T47D (cell line): Measurements from ENCODE around the gene PJA1.

ENCODE experiments used
- DNase-seq, 2 experiments: peaks; one replicate each; pipeline versions ENCODE4 v3.0.0 to v3.0.0-alpha.2; 2011 to 2012; ENCODE audit warnings: low read depth in 1 of 2, low spot score in 1 of 2
- JUND ChIP-seq: IDR thresholded peaks from 2 replicates; pipeline ENCODE4 v1.6.1; 2012; ENCODE audit warnings: low read depth
- in situ Hi-C: cut with HindIII; loops from 2 replicates; pipeline ENCODE4 v1.10.0; 2016; ENCODE audit warnings: low sequenced_read_pairs, low pct_unique_long_range_greater_than_20kb

PJA1 gene

GRCh38 chrX:69133921-69134542, 31.2 kb downstream of the PJA1 start:
- TF ChIP-seq JUND: no peak
- peak; percentile 35 to 64 for DNase-seq
- in situ Hi-C loops: no loop called here

DNA sequence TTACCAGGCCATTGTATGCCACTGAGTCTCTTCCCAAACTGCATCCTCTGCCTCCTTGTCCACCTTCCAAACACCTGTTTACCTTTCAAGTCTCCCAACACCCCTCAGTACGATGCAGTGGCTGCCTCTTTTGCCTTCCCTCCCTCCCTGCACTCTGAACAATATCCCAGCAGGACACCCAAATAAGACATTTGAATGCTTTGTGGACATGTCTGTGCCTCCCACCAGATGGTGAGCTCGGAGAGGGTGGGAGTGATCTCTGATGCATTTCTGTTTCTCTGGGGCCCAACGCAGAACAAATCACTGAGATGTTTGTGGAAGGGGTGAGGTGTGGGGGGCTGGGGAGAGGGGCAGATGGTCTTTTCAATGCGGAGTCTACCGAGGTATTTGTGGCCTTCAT, 33.4 kb downstream of the PJA1 start:
- in situ Hi-C loops: no loop called here
- TF ChIP-seq JUND: no peak
- DNase-seq: no peak

GRCh38 chrX:69130439-69130838, 34.8 kb downstream of the PJA1 start:
- TF ChIP-seq JUND: no peak
- DNase-seq: no peak
- in situ Hi-C loops: no loop called here

GRCh38 chrX:69128588-69128987, 36.7 kb downstream of the PJA1 start:
- in situ Hi-C loops: no loop called here
- TF ChIP-seq JUND: no peak
- DNase-seq: no peak

- no peak for TF ChIP-seq JUND
- in situ Hi-C loops: no loop called here
- DNase-seq: no peak
Measured at GRCh38 chrX:69127466-69127865, 37.8 kb downstream of the PJA1 start.

DNA sequence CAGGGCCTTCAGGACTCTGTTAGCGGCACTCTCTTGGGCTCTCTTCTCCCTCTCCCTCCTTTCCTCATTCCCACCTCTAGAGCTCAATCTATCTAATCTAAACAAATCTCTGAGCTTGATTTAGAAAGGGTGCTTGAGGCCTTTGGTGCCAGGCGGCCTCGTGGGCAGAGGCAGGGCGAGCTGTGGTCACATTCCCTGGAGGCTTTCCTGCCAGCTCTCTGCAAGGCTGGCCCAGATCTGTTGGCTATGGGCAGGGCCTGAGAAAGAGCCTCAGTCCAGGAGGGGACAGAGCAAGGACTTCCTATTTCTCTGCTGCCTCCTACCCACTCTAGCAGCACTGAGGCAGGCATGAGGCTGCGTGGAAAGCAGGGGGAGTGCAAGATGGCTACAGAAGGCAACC, 38.6 kb downstream of the PJA1 start:
- TF ChIP-seq JUND: no peak
- in situ Hi-C loops: no loop called here
- DNase-seq: no peak

- no peak for TF ChIP-seq JUND
- in situ Hi-C loops: no loop called here
- no peak for DNase-seq
Measured at GRCh38 chrX:69125094-69125493, 40.2 kb downstream of the PJA1 start.

GRCh38 chrX:69124108-69124507, 41.1 kb downstream of the PJA1 start:
- no peak for TF ChIP-seq JUND
- no peak for DNase-seq

DNA sequence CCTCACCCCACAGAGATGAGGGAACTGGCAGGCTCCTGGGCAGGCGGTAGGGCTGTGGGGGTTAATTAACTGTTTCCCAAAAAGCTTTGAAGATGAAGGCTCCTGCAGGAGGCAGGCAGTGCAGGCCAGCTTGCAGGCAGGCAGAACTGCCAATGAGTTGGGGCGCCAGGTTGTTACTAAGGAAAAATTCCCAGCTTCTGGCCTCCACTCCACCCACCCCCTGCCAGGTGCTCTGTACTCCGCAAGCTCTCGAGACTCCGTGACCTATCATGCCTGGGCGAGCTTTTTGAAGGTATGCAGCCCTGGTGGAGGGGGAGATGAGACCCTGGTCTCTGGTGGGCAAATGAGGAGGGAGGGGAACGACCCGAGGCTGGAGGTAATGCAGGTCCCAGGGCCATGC, 41.8 kb downstream of the PJA1 start:
- no peak for TF ChIP-seq JUND
- in situ Hi-C loops: no loop called here

More at GRCh38 chrX:69124108-69124507, 41.1 kb downstream of the PJA1 start:
- in situ Hi-C loops: no loop called here

DNA sequence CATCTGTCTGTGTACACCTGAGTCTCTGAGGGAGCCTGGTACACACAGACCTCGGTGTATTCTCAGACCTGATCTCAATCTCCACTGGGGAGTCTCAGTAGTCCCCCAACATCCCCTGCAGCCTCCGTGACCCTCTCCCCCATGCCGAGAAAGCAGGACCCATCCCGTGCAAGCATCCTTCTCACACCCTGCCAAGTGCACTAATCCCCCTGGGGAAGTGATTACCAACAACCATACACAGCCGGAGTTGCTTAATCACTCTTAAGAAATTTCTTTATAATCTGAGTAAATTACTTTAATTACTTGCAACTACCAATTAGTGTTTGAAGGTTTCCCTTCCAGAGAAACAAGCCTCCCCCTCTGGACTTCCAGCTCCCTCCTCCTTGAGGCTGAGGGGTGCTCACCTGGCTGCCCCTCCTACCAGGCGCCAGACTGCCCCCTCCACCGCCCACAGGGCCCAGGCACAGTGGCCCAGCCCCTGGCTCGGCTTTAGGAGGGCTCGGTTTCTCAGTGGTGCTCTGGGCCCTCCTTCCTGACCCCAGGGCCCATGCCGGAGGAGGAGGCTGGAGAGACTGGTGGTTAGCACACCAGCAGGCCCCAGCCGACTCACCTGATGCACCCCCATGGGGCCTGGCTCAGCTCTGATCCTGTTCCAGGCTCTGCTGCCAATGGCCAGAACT, 43.8 kb downstream of the PJA1 start:
- DNase-seq: no peak
- no peak for TF ChIP-seq JUND
- in situ Hi-C loops: no loop called here

More for the DNA sequence above, 41.8 kb downstream of the PJA1 start:
- no peak for DNase-seq

DNA sequence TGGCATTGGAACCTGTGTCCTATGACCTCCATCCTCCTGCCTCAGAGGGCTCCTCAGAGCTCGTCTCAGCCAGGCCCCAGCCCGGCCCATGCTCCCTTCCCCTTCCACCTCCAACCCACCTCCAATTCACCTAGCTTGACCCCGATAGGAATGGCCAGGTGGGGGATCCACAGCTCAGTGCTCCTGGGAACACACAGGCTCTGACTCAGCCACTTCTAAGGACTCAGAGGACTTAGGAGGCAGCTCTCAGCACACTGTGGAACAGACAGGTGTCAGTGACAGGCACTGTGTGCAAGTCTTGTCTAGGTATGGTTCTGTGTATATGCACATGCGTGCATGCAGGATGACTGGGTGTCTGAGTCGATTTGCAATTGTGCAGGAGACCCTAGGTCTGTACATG, 44.8 kb downstream of the PJA1 start:
- DNase-seq: no peak
- TF ChIP-seq JUND: no peak
- in situ Hi-C loops: no loop called here

DNA sequence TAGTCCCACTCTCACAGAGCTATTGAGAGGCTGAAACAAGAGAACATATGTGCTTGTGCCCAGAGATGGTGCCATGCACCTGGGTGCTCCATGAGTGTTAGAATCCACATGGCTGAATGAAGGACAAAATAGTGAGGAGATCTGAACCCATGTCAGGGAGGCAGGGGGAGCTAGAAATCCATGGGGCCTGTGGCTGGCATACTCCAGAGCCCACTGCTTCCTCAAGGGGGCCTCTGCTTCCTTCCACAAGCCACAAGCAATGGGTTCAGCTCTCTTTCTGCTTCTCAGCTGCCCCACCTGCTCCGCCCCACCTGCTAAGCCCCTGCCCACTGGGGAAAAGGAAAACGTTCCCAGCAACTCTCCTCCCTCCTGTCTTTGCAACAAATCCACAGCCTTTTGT, 46.1 kb downstream of the PJA1 start:
- no peak for DNase-seq
- in situ Hi-C loops: no loop called here
- TF ChIP-seq JUND: no peak

DNA sequence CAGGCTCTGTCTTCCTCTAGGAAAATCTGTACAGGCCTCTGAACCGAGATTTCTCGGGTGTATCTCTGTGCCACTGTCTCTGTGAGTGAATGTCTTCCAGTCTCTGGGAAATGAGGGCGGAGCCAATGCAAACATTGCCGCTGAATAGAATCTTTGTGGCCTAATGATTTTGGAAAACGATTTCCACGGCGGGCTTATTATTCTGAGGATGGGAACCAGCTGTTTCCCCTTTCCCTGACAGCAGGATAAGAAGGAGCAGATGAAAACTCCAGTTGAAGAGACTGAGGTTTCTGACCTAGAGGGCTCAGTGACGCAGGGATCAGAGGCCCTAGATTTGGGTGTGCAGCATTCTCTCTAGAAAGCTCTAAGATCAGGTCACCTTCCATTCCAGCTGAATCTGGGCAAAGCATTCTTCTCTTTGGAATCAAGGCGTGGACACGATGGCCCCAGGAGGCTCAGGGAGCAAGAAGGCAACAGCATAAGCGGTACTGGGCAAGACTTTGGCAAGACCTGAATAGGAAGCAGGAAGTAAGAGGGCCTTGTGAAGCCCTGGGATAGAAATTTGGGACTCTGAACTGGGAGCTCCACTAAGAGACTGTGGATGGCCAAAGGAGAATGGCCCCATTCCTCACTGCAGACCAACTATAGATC, 47.3 kb downstream of the PJA1 start:
- in situ Hi-C loops: no loop called here
- TF ChIP-seq JUND: no peak
- DNase-seq: no peak
